HEK293T (cell line): ENCODE results near the gene ZFAND2B.
"Not testable (repeated sequence)": the region's sequence is repeated elsewhere in the genome, so short reads cannot be mapped to it uniquely, and the experiment has no call there.

Experiments used
- CTCF ChIA-PET: fragments of 350-600 bp; formaldehyde crosslinking; extraction: SDS; loops from one replicate; lab custom pipeline; 2021; ENCODE audit warnings: antibody characterized with exemption, inconsistent platforms; lab: Yijun Ruan, JAX
- POLR2A ChIA-PET: fragments of 350-600 bp; formaldehyde crosslinking; extraction: SDS; loops from one replicate; lab custom pipeline; 2020; ENCODE audit warnings: antibody characterized with exemption, inconsistent platforms; lab: Yijun Ruan, JAX
- DNase-seq: peaks from one replicate; pipeline ENCODE4 v3.0.0; 2012; ENCODE audit warnings: mixed read lengths; ENCODE audit errors: extremely low spot score
- HDGF ChIP-seq: fragments of 450-650 bp; IDR thresholded peaks from 2 replicates; pipeline ENCODE4 v1.6.1; 2017; ENCODE audit warnings: antibody characterized with exemption, borderline replicate concordance
- L3MBTL2 ChIP-seq: fragments of 450-650 bp; conservative IDR thresholded peaks from 2 replicates; pipeline ENCODE4 v1.6.1; 2016; ENCODE audit warnings: mild to moderate bottlenecking
- SP1 ChIP-seq: fragments of 450-650 bp; IDR thresholded peaks from 2 replicates; pipeline ENCODE4 v1.6.1; 2017

Gene ZFAND2B

DNA sequence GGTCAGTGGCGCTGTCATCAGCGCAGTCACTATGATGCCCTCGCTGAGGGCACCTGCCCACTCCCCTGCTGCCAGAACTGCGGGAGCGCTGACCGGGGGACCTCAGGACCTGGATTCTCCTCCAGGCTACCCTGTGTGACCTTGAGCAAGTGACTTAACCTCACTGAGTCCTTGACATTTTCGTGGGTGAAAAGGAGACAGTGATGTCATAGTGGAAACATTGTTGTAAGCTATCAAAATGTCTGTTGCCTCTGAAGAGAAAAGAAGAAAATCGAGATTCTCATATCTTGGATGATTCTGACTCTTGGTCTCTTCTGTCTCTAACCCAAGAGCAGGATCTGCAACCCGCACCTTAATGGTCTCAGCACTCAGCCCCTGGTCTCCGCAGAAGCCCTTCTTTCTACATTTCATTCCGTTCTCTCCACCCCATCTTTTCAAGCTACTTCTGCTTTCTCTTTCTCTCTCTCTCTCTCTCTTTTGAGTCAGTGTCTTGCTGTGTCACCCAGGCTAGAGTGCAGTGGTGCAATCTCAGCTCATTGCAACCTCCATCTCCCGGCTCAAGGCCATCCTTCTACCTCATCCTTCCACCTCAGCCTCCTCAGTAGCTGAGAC, 48.1 kb downstream of the ZFAND2B start:
- CTCF ChIA-PET = interaction anchor here (0.9 to 2.2 kb wide), 3 partner anchors 10 to 40 kb away, joined by 4 to 7 read pairs (median 7); partner anchors contain the start of genes GLB1L and STK16
- POLR2A ChIA-PET = interaction anchor here (3.9 kb wide), 1 partner anchor 9 kb away, joined by 28 read pairs; the partner anchor contains the start of genes GLB1L and STK16
- DNase-seq = no peak
- TF ChIP-seq L3MBTL2 = no peak
- no peak for TF ChIP-seq SP1
- no peak for TF ChIP-seq HDGF

DNA sequence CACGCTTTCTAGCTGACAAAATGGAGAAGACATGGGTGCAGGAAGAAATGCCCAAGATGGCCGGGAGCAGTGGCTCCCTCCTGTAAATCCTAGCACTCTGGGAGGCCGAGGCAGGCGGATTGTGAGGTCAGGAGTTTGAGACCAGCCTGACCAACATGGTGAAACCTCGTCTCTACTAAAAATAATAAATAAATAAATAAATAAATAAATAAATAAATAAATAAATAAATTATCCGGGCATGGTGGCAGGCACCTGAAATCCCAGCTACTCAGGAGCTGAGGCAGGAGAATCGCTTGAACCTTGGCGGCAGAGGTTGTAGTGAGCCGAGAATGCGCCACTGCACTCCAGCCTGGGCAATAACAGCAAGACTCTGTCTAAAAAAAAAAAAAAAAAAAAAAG, 52.4 kb downstream of the ZFAND2B start:
- POLR2A ChIA-PET = interaction anchor here (2.0 kb wide), 1 partner anchor 13 kb away, joined by 12 read pairs; the partner anchor contains the start of genes GLB1L and STK16
- CTCF ChIA-PET = interaction anchor here (0.7 to 1.7 kb wide), 2 partner anchors 16 to 36 kb away, joined by 3 to 8 read pairs; no protein-coding TSS in a partner anchor
- not testable (repeated sequence) for DNase-seq
